HAP-1 (cell line): ENCODE results near the gene ARPC4.
A peak's percentile ranks its signal among the peaks of the same experiment; 100 is the strongest.

Experiments used
- DNase-seq, 2 experiments: peaks; one replicate each; pipeline ENCODE4 v3.0.0-alpha.2; 2016 to 2020; ENCODE audit warnings: low spot score in 2 of 2
- H3K27me3 ChIP-seq: fragments of 250-450 bp; sonication (Bioruptor Pico); 2 replicates; pipeline ENCODE4 v1.5.1; 2020; ENCODE audit warnings: low read depth, mild to moderate bottlenecking, moderate library complexity
- H3K36me3 ChIP-seq: fragments of 250-450 bp; sonication (Bioruptor Pico); replicated peaks from 2 replicates; pipeline ENCODE4 v1.5.1; 2020; ENCODE audit warnings: mild to moderate bottlenecking
- H3K4me1 ChIP-seq: fragments of 250-450 bp; sonication (Bioruptor Pico); 2 replicates; pipeline ENCODE4 v1.5.1; 2020; ENCODE audit warnings: mild to moderate bottlenecking
- H3K4me3 ChIP-seq: fragments of 250-450 bp; sonication (Bioruptor Pico); 2 replicates; pipeline ENCODE4 v1.5.1; 2020; ENCODE audit warnings: mild to moderate bottlenecking, moderate library complexity
- H3K9me3 ChIP-seq: fragments of 250-450 bp; sonication (Bioruptor Pico); 2 replicates; pipeline ENCODE4 v1.5.1; 2020; ENCODE audit warnings: mild to moderate bottlenecking, moderate library complexity
- in situ Hi-C: fragments of 300-500 bp; cut with MboI; formaldehyde crosslinking; loops from 3 replicates; pipeline ENCODE4 v1.14.3; 2020; ENCODE audit warnings: low sequenced_read_pairs, inconsistent platforms, mixed read lengths

ARPC4 gene

DNA sequence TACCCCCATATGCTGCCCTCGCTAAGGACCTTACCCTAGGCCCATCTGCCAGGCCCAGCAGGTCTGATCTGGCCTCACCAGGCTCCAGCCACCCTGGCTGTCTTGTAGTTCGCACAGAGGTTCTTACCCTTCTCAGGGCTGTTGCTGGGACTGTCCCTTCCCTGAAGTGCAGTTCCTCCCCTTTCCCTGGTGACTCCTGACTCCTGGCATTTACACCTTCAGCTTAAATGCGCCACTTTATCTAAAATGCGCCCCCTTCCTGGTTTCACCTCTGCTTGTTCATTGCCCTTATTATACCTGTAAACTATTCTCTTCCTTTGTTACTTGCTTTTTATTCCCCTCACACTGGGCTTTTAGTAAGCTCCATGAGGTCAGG lies 16.3 kb downstream of the ARPC4 start:
- no peaks in the 10 kb centered on the region for H3K9me3 ChIP-seq
- in situ Hi-C loops, result no loop called here
- no peak for DNase-seq
- no peak overlapping the region for H3K4me3 ChIP-seq
- no peaks in the 10 kb centered on the region for H3K27me3 ChIP-seq
- no peaks in the 10 kb centered on the region for H3K4me1 ChIP-seq
- H3K36me3 ChIP-seq, result peaks cover 76% of the 10 kb centered on the region

DNA sequence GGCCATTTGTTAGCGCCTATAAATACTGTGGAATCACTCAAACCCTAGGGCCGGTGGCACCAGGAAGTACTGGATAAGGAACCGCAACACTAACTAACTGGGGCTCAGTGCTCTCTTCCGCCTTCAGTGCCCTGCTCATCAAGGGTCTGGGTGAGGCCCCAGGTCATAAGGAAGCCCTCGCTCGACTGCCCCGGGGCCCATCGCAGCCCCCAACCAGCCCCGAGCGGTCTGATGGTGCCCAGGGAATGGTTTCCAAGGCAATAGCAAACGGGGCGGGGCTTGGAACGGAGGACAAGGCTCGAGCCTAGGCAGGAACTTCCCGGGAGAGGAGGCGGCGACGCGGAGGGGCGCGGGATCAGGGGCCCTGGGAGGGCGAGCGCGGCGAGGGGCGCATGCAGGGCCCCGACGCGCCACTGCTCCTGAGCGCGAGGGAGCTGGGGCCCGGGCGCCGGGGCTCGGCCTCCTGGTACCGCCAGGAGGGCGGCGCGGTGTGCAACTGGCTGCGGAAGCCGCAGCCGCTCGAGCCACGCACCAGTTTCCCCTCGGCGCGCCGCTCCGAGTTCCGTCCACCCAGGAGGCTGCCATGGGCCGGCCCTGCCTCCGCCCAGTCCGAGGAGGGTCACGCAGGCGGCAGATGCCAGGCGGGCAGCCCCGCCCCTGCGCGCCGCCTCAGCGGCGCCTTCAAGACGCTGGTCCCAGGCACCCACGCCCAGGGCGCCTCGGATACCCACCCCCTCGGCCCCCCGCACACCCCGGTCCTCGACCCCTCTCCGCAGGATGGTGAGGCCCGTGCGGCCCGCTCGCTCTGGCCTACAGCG lies 16.9 kb downstream of the ARPC4 start, which contains the start of gene TTLL3:
TTLL3 (plus strand) TSS at position 648 of the 818 bp plus-strand sequence. CDS start 400 bp downstream, outside the sequence.
- in situ Hi-C loops, result no loop called here
- Histone ChIP-seq H3K27me3 (no peaks in the 10 kb centered on the region), H3K9me3 (no peaks in the 10 kb centered on the region), H3K36me3 (peaks cover 70% of the 10 kb centered on the region), H3K4me1 (no peaks in the 10 kb centered on the region), H3K4me3 (no peak within 1 kb of the TSS)
- no peak for DNase-seq

DNA sequence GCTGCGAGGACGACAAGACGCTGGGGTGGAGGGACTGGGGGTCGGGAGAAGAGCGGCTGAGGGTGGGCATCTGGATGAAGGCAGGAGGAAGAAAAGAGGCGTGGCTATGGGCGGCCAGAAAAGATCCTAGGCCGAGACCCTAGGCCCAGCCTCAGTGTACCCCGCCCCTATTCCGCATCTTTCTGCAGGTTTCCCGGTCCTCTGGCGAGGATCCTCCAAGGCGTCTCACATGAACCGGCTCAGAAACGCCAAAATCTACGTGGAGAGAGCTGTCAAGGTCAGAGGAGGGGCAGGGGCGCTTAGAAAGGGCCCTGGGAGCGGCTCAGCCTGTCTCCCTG lies 17.5 kb downstream of the ARPC4 start:
- DNase-seq, result no peak
- Histone ChIP-seq H3K4me3 (no peak overlapping the region), H3K4me1 (no peaks in the 10 kb centered on the region), H3K36me3 (peaks cover 66% of the 10 kb centered on the region), H3K9me3 (no peaks in the 10 kb centered on the region), H3K27me3 (no peaks in the 10 kb centered on the region)
- in situ Hi-C loops, result no loop called here

DNA sequence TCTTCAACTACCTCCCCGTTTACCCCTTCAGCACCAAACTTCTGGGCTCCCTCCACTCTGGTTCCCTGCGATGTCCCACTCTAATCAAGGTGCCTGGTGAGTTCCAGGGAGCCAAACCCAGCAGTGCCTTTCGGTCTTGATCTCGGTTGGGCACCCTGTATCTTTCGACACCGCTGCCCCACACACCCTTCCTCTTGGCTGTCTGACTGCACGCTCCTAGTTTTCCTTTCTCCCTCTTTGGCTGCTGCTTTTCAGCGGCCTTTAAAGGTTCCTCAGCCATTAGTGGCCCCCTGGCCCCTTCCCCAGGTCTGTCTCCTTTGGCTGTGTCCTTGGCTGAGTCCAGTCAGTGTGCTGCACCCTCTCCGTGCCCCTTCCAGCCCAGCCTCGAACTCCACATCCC lies 18.0 kb downstream of the ARPC4 start:
- no peak for DNase-seq
- Histone ChIP-seq H3K4me3 (no peak overlapping the region), H3K36me3 (peaks cover 62% of the 10 kb centered on the region), H3K9me3 (no peaks in the 10 kb centered on the region), H3K27me3 (no peaks in the 10 kb centered on the region), H3K4me1 (no peaks in the 10 kb centered on the region)
- in situ Hi-C loops, result no loop called here

DNA sequence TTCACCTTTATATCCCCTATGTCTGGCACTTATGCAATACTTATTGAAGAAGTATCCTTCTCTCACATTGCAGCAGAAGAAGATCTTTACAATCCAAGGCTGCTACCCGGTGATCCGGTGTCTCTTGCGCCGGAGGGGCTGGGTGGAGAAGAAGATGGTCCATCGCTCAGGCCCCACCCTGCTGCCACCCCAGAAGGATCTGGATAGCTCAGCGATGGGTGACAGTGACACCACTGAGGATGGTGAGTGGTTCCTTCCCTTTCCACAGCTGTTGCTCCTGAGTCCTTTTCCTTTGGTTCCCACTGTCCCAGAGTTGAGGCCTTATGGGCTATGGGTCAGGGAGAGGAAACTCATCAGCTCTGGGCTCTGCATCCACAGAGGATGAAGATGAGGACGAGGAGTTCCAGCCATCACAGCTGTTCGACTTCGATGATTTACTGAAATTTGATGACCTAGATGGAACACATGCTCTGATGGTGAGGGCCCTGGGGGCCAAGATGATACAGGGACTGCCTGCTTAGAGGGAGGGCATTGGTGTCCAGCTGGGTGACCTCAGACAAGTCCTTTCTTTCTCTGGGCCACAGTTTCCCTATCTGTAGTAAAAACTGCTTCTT lies 20.1 kb downstream of the ARPC4 start:
- no peak for DNase-seq
- no peaks in the 10 kb centered on the region for H3K27me3 ChIP-seq
- no peaks in the 10 kb centered on the region for H3K4me1 ChIP-seq
- in situ Hi-C loops, result no loop called here
- H3K36me3 ChIP-seq, result peaks cover 45% of the 10 kb centered on the region
- H3K9me3 ChIP-seq, result no peaks in the 10 kb centered on the region
- H3K4me3 ChIP-seq, result no peak overlapping the region

DNA sequence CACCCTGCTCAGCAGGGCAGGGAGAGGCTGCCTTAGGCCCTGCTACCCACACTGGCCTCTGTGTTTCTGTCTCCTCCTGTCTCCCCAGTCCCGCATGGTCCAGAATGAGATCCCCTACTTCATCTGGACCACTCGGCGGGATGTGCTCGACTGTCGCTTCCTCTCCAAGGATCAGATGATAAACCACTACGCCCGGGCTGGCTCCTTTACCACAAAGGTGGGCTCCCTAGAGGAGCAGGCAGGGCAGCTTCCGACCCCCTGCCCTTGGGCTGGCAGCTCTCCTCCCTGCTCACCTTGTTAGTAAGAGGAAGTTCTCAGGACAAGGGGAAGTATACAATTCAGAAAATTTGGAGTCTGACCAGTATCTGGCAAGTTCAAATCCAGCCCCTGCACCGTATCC lies 23.1 kb downstream of the ARPC4 start:
- H3K27me3 ChIP-seq, result no peaks in the 10 kb centered on the region
- in situ Hi-C loops, result no loop called here
- no peak for DNase-seq
- H3K36me3 ChIP-seq, result peaks cover 32% of the 10 kb centered on the region
- H3K9me3 ChIP-seq, result no peaks in the 10 kb centered on the region
- H3K4me1 ChIP-seq, result no peaks in the 10 kb centered on the region
- H3K4me3 ChIP-seq, result no peak overlapping the region

DNA sequence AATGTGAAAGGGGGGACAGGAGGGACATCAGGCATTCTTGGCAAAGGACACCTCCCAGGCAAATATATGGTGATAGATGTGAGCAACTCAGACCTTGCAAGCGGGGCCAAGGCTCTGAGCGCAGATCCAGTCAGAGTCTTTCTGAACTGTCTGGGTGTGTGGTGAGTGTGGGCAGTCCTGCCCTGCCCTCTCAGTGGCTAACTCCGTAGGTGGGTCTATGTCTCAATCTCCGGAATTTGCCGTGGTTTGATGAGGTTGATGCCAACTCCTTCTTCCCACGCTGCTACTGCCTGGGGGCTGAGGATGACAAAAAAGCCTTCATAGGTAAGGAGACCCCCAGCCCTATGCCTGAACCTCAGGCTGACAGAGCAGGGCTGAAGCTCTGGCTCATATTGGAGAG lies 24.6 kb downstream of the ARPC4 start:
- H3K4me1 ChIP-seq, result no peaks in the 10 kb centered on the region
- no peak for DNase-seq
- H3K36me3 ChIP-seq, result peaks cover 24% of the 10 kb centered on the region
- H3K9me3 ChIP-seq, result no peaks in the 10 kb centered on the region
- in situ Hi-C loops, result no loop called here
- H3K27me3 ChIP-seq, result no peaks in the 10 kb centered on the region
- H3K4me3 ChIP-seq, result no peak overlapping the region

DNA sequence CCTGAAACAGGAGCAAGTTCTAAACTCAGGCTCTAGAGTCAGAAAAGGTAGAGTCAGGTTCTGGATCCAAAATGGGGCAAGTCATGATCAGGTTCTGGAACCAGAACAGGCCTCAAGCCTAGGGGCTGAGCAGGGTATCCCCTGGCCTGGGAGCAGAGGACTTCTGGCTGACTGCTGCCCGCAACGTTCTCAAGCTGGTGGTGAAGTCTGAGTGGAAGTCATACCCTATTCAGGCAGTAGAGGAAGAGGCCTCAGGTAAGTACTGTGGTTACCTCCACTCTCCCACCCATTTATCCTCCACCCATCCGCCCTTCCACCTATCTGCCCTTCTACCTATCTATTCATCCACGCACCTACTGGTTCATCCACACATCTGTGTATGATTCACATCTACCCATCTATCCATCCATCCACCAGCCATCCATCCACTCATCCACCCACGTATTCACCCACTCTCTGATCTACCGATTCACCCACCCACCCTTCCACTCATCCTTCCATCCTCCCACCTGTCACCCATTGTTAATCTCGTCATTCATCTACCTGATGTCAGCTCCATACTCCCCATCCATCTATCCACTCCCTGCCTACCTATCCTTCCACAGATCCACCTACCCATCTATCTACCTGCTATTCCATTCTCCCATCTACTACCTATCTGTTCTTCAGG lies 25.9 kb downstream of the ARPC4 start:
- H3K9me3 ChIP-seq, result no peaks in the 10 kb centered on the region
- peaks cover 10% of the 10 kb centered on the region for H3K36me3 ChIP-seq
- no peak for DNase-seq
- no peaks in the 10 kb centered on the region for H3K27me3 ChIP-seq
- in situ Hi-C loops, result no loop called here
- no peaks in the 10 kb centered on the region for H3K4me1 ChIP-seq
- H3K4me3 ChIP-seq, result no peak overlapping the region

DNA sequence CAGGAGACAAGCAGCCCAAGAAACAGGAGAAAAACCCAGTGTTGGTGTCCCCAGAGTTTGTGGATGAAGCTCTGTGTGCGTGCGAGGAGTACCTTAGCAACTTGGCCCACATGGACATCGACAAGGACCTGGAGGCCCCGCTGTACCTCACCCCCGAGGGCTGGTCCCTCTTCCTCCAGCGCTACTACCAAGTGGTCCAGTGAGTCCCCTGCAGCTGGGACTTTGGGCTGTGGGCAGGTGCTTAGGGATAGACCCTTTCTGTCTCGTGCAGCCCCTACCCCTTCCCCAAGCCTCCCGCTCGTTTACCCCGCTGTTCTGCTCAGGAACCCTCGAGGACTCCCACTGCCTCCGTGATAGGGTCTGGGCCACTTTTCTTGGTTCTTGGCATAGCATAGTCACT lies 27.7 kb downstream of the ARPC4 start:
- in situ Hi-C loops, result no loop called here

DNA sequence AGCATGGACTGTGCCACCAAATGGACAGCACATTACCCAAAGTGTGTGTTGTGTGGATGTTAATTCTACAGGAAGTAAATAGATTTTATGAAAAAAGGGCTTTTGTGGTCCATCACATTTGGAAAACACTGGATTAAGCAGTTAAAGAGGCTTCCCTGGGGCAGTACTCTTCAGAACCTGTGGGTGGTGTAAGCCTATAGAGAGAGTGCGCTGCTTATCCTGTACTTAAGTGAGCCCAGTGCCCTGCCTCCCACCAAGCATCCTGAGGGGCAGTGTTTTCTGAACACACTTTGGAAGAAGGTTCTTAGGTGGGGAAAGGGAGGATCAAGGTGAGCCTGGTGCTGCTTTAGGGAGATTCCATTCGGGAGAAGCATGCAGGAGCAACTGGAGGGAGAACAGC lies 28.1 kb downstream of the ARPC4 start:
- Histone ChIP-seq H3K4me3 (no peak overlapping the region), H3K9me3 (no peaks in the 10 kb centered on the region), H3K36me3 (peaks cover 10% of the 10 kb centered on the region), H3K27me3 (no peaks in the 10 kb centered on the region), H3K4me1 (no peaks in the 10 kb centered on the region)
- in situ Hi-C loops, result no loop called here
- DNase-seq, result peak in 1 of 2 experiments; percentile 33

More for the DNA sequence above, 27.7 kb downstream of the ARPC4 start:
- no peaks in the 10 kb centered on the region for H3K27me3 ChIP-seq
- no peak for DNase-seq
- no peak overlapping the region for H3K4me3 ChIP-seq
- no peaks in the 10 kb centered on the region for H3K4me1 ChIP-seq
- peaks cover 7% of the 10 kb centered on the region for H3K36me3 ChIP-seq
- H3K9me3 ChIP-seq, result no peaks in the 10 kb centered on the region

DNA sequence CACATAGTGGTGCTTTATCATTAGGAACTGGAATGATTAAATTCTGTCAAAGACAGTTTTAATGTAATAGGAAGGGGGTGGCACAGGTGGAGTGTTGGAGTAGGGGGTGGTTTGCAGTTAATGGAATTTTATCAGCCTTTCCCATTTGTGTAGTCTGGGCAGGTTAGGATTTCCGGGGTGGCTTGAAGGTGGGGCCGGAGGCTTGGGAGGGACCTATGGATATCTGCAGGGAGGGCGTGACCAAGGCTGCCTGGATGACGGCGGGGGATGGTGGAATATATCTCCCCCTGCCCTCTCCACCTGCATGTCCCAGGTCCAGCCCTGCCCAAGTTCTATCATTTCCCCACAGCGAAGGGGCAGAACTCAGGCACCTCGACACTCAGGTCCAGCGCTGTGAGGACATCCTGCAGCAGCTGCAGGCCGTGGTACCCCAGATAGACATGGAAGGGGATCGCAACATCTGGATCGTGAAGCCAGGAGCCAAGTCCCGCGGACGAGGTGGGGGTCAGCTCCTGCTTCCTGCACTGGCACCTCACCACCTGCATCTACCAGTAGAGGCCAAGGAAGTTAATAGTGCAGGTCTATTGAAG lies 32.7 kb downstream of the ARPC4 start:
- no peak overlapping the region for H3K4me3 ChIP-seq
- peaks cover 33% of the 10 kb centered on the region for H3K36me3 ChIP-seq
- H3K27me3 ChIP-seq, result no peaks in the 10 kb centered on the region
- in situ Hi-C loops, result no loop called here
- H3K4me1 ChIP-seq, result no peaks in the 10 kb centered on the region
- H3K9me3 ChIP-seq, result no peaks in the 10 kb centered on the region
- DNase-seq, result no peak

DNA sequence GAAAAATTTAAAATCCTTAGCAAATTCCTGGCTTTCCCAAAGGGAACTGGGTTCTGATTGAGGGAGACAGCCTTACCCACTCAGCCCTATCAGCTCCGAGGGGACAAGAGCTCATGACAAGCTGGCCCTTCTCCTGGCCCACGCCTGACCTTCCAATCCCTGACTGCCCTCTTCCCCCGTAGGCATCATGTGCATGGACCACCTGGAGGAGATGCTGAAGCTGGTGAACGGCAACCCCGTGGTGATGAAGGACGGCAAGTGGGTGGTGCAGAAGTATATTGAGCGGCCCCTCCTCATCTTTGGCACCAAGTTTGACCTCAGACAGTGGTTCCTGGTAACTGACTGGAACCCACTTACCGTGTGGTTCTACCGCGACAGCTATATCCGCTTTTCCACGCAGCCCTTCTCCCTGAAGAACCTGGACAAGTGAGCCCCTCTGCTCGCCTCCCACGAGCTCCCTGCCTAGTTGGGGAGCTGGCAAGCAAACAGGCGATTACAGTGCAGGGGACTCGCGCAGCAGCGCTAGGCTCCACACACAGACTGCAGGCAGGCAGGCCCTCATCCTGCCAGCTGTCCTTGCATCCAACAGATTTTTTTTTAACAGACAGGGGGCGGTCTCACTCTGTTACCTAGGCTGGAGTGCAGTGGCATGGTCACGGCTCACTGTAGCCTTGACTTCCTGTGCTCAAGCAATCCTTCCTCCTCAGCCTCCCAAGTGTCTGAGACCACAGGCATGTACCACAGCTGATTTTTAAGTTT lies 34.1 kb downstream of the ARPC4 start:
- no peaks in the 10 kb centered on the region for H3K9me3 ChIP-seq
- DNase-seq, result peak in 1 of 2 experiments; percentile 61
- no peak overlapping the region for H3K4me3 ChIP-seq
- in situ Hi-C loops, result no loop called here
- no peaks in the 10 kb centered on the region for H3K27me3 ChIP-seq
- no peaks in the 10 kb centered on the region for H3K4me1 ChIP-seq
- peaks cover 28% of the 10 kb centered on the region for H3K36me3 ChIP-seq
